GM12801 (cell line): ENCODE data around the gene ZNF385B.

Source experiments
- TF ChIP-seq, protein P1 (sequence below): IDR thresholded peaks from one replicate; pipeline ENCODE4 v1.5.1; 2011; ENCODE audit warnings: control low read depth; ENCODE audit not compliant: insufficient read length; ENCODE audit errors: extremely low read depth

The ZNF385B gene

DNA sequence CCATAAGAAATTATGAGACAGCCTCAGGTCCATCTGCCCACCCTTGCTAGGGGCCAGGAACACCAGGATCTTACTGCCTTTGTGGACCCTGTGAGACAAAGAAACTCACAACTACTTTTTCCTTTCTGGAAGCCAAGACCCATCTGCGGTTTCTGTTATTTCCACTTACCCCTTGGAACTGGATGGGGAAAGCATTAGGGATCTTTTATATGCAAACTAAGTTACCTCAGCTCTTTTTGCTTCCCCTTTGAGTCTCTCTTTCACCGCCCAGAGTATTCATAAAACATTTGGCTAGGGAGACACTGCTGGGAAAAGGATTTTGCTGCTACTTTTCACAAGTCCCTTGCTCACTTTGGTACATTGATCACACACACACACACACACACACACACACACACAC is 95.7 kb downstream of the ZNF385B start:
- TF ChIP-seq, protein P1, sequence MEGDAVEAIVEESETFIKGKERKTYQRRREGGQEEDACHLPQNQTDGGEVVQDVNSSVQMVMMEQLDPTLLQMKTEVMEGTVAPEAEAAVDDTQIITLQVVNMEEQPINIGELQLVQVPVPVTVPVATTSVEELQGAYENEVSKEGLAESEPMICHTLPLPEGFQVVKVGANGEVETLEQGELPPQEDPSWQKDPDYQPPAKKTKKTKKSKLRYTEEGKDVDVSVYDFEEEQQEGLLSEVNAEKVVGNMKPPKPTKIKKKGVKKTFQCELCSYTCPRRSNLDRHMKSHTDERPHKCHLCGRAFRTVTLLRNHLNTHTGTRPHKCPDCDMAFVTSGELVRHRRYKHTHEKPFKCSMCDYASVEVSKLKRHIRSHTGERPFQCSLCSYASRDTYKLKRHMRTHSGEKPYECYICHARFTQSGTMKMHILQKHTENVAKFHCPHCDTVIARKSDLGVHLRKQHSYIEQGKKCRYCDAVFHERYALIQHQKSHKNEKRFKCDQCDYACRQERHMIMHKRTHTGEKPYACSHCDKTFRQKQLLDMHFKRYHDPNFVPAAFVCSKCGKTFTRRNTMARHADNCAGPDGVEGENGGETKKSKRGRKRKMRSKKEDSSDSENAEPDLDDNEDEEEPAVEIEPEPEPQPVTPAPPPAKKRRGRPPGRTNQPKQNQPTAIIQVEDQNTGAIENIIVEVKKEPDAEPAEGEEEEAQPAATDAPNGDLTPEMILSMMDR: no peak

DNA sequence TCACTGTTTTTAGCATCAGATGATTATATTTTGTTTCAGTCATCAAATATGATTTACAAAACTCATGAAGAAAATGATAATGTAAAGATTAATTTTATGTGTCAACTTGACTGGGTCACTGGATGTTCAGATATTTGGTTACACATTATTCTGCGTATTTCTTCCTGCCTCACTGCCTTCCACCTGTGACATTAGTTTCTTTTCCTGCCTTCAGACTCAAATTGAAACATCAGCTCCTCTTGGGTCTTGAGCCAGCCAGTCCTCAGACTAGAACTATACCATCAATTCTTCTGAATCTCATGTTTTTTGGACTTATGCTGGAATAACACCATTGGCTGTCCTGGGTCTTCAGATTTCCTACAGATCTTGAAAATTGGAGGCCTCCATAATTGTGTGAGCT is 96.7 kb downstream of the ZNF385B start:
- TF ChIP-seq, protein P1: no peak

DNA sequence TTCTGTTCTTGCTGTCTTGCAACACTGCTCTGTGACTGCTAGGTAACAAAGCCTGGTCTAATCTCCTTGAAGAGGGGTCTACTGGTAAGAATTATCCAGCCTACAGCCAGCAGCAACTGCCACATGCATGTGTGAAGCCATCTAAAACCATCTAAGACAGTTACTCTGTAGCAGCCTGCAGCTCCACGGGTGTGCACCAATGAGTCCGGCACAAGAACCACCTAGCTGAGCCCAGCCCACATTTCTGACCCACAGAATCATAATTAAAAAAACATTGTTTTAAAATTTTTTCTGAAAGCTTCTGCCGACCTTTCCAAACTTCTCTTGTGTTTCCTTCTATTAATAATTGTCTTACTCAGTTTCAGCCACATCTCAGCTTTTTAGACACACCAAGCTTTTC is 102.8 kb downstream of the ZNF385B start:
- TF ChIP-seq, protein P1: no peak

DNA sequence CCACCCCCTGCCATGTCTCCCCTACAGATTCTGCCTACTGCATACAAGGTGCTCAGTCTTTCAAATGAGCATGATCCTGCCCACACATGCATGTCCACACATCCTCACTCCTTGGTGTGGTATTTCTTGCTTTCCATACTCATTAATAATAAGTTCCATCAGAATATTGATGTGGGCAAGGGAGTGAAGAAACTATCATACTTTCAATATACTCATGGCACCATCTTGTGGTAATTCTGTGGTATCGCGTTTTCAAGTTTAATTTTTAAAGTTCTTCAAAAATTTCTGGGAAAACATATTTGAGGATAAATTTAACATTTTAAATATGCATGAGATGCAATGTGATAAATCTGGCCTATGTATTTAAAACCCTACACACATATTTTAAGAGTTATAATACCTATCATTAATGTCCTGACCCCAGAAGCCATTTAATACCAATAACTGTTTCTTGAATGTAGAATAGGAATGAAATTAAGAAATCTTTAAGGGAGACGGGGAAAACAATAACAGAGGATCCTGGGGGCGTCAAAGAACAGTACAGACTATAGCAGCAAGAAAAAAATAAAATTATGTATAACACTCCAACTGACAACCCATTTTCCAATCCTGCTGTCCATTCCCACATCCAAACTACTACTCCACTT is 110.1 kb downstream of the ZNF385B start:
- TF ChIP-seq, protein P1: no peak

DNA sequence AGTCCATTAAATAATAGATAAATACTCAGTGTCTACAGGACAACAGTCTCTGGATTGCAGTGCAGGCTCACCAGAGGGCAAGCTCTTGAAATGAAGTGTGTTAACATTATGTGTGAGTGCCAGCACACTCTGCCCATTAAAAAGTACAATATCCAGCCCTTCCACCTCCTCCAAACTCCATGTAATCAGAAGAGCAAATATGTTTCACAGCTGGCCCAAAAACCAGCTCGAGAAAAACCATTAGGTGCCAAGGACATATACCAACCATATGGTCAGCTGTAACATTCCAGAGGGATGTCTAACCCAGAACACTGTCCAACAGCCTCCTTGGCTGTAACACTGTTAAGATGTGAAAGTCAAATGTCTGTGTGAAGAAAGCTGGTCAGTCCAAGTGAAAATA is 112.2 kb downstream of the ZNF385B start:
- TF ChIP-seq, protein P1: no peak

DNA sequence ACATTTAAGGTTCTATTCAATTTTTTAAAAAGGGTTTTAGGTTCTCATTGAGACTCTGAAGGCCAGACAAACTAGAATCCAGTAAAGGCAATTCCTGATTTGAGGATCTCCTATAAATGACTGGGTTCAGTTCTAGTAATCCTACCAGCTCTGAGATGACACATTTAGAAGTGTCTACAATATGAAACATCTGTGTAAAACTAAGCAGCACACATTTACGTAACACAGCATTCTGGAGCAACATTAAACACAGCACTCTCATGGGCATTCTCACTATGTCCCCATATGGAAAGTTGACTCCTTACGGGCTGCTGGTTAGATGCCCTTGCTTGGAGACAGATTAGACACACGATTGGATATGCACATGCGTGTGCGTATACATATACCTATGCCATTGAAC is 114.4 kb downstream of the ZNF385B start:
- TF ChIP-seq, protein P1: no peak

DNA sequence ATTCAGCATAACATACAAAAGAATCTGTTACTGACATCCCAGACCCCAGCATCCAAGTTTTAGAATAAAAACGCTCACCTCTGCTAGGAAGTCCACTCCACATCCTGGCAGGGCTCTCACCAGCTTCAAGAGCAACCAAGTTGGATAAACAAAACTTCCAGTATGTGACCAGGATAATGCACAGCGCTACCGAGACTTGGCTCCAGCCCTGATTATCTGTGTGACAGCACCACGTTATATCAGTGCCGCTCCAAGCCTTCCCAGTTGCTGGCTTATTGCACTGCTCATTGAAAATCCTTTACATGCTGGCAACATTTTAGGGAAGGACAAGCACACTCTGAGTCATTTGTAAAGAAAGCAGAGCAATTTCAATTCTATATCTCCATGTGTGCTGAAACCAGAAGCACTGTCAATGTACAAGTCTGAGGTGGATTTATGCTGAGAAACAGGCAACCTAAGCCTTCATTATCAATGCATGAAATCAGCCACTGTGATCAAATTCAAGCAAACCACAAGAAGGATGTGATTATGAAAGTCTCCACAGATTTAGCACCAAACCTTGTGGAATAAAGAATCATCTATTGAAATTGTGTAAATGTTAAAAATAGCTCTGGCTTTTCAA is 115.7 kb downstream of the ZNF385B start:
- TF ChIP-seq, protein P1: no peak
